ENCODE measurements around the gene PGR. TPM values are rescaled to one million over a fixed set of nuclear protein-coding genes. Genes with fewer than 3 reads are reported as not detected.
A peak's percentile ranks its signal among the peaks of the same experiment; 100 is the strongest.

Gene PGR
- total and polyA plus RNA-seq, 2 donors = 0.05 to 0.07 TPM

- no peak for DNase-seq (ENCODE audit: low read depth in 6 of 9, low spot score in 9 of 9)
- no peak overlapping the region for H3K4me3 ChIP-seq (ENCODE audit: low read length in 2 of 2)
- no peaks in the 10 kb centered on the region for H3K36me3 ChIP-seq (ENCODE audit: control insufficient read depth in 2 of 2, insufficient read depth in 2 of 2, low read length in 1 of 2)
- no peaks in the 10 kb centered on the region for H3K4me1 ChIP-seq (ENCODE audit: control insufficient read depth in 2 of 2, insufficient read depth in 2 of 2, low read length in 2 of 2)
- H3K9me3 ChIP-seq (ENCODE audit: control insufficient read depth in 2 of 2, insufficient read depth in 1 of 2, low read length in 1 of 2) = no peaks in the 10 kb centered on the region
- WGBS = 45% methylated on average over 1 of the region's 1 CpG
- no peaks in the 10 kb centered on the region for H3K27me3 ChIP-seq (ENCODE audit: control insufficient read depth in 2 of 2, insufficient read depth in 1 of 2, low read length in 1 of 2)
- H3K27ac ChIP-seq (ENCODE audit: low read depth in 1 of 2, low read length in 1 of 2) = no peak overlapping the region
These were observed 120.5 kb downstream of the PGR start for GRCh38 chr11:101008961-101009689.

GRCh38 chr11:101003468-101003867, 126.1 kb downstream of the PGR start:
- H3K27ac ChIP-seq (ENCODE audit: low read depth in 1 of 2, low read length in 1 of 2) = no peak overlapping the region
- no peak for DNase-seq (ENCODE audit: low read depth in 6 of 9, low spot score in 9 of 9)
- H3K36me3 ChIP-seq (ENCODE audit: control insufficient read depth in 2 of 2, insufficient read depth in 2 of 2, low read length in 1 of 2) = no peaks in the 10 kb centered on the region
- no peak overlapping the region for H3K4me3 ChIP-seq (ENCODE audit: low read length in 2 of 2)
- 90% methylated on average over 4 of the region's 4 CpGs for WGBS
- no peaks in the 10 kb centered on the region for H3K9me3 ChIP-seq (ENCODE audit: control insufficient read depth in 2 of 2, insufficient read depth in 1 of 2, low read length in 1 of 2)
- H3K27me3 ChIP-seq (ENCODE audit: control insufficient read depth in 2 of 2, insufficient read depth in 1 of 2, low read length in 1 of 2) = no peaks in the 10 kb centered on the region
- H3K4me1 ChIP-seq (ENCODE audit: control insufficient read depth in 2 of 2, insufficient read depth in 2 of 2, low read length in 2 of 2) = no peaks in the 10 kb centered on the region

- no peaks in the 10 kb centered on the region for H3K36me3 ChIP-seq (ENCODE audit: control insufficient read depth in 2 of 2, insufficient read depth in 2 of 2, low read length in 1 of 2)
- no peaks in the 10 kb centered on the region for H3K9me3 ChIP-seq (ENCODE audit: control insufficient read depth in 2 of 2, insufficient read depth in 1 of 2, low read length in 1 of 2)
- H3K4me1 ChIP-seq (ENCODE audit: control insufficient read depth in 2 of 2, insufficient read depth in 2 of 2, low read length in 2 of 2) = no peaks in the 10 kb centered on the region
- WGBS = 89% methylated on average over 1 of the region's 1 CpG
- H3K27me3 ChIP-seq (ENCODE audit: control insufficient read depth in 2 of 2, insufficient read depth in 1 of 2, low read length in 1 of 2) = no peaks in the 10 kb centered on the region
- DNase-seq (ENCODE audit: low read depth in 6 of 9, low spot score in 9 of 9) = no peak
- H3K27ac ChIP-seq (ENCODE audit: low read depth in 1 of 2, low read length in 1 of 2) = no peak overlapping the region
- H3K4me3 ChIP-seq (ENCODE audit: low read length in 2 of 2) = no peak overlapping the region
These were observed 129.9 kb downstream of the PGR start for GRCh38 chr11:100999756-101000155.

GRCh38 chr11:100994966-100995365, 134.6 kb downstream of the PGR start:
- Histone ChIP-seq H3K4me1 (ENCODE audit: control insufficient read depth in 2 of 2, insufficient read depth in 2 of 2, low read length in 2 of 2) (no peaks in the 10 kb centered on the region), H3K9me3 (ENCODE audit: control insufficient read depth in 2 of 2, insufficient read depth in 1 of 2, low read length in 1 of 2) (no peaks in the 10 kb centered on the region), H3K27ac (ENCODE audit: low read depth in 1 of 2, low read length in 1 of 2) (no peak overlapping the region), H3K4me3 (ENCODE audit: low read length in 2 of 2) (no peak overlapping the region), H3K27me3 (ENCODE audit: control insufficient read depth in 2 of 2, insufficient read depth in 1 of 2, low read length in 1 of 2) (no peaks in the 10 kb centered on the region), H3K36me3 (ENCODE audit: control insufficient read depth in 2 of 2, insufficient read depth in 2 of 2, low read length in 1 of 2) (no peaks in the 10 kb centered on the region)
- 95% methylated on average over 2 of the region's 2 CpGs for WGBS
- no peak for DNase-seq (ENCODE audit: low read depth in 6 of 9, low spot score in 9 of 9)

- Histone ChIP-seq H3K36me3 (ENCODE audit: control insufficient read depth in 2 of 2, insufficient read depth in 2 of 2, low read length in 1 of 2) (no peaks in the 10 kb centered on the region), H3K4me3 (ENCODE audit: low read length in 2 of 2) (no peak overlapping the region), H3K4me1 (ENCODE audit: control insufficient read depth in 2 of 2, insufficient read depth in 2 of 2, low read length in 2 of 2) (no peaks in the 10 kb centered on the region), H3K27ac (ENCODE audit: low read depth in 1 of 2, low read length in 1 of 2) (no peak overlapping the region), H3K9me3 (ENCODE audit: control insufficient read depth in 2 of 2, insufficient read depth in 1 of 2, low read length in 1 of 2) (no peaks in the 10 kb centered on the region), H3K27me3 (ENCODE audit: control insufficient read depth in 2 of 2, insufficient read depth in 1 of 2, low read length in 1 of 2) (no peaks in the 10 kb centered on the region)
- WGBS = 46% methylated on average over 2 of the region's 2 CpGs
- DNase-seq (ENCODE audit: low read depth in 6 of 9, low spot score in 9 of 9) = peak in 7 of 9 donors; percentile 9 to 77 (median 26)
These were observed 138.1 kb downstream of the PGR start for GRCh38 chr11:100991541-100991940.

- H3K27me3 ChIP-seq (ENCODE audit: control insufficient read depth in 2 of 2, insufficient read depth in 1 of 2, low read length in 1 of 2) = no peaks in the 10 kb centered on the region
- WGBS = 91% methylated on average over 1 of the region's 1 CpG
- H3K4me3 ChIP-seq (ENCODE audit: low read length in 2 of 2) = no peak overlapping the region
- no peak overlapping the region for H3K27ac ChIP-seq (ENCODE audit: low read depth in 1 of 2, low read length in 1 of 2)
- no peak for DNase-seq (ENCODE audit: low read depth in 6 of 9, low spot score in 9 of 9)
- no peaks in the 10 kb centered on the region for H3K9me3 ChIP-seq (ENCODE audit: control insufficient read depth in 2 of 2, insufficient read depth in 1 of 2, low read length in 1 of 2)
- no peaks in the 10 kb centered on the region for H3K4me1 ChIP-seq (ENCODE audit: control insufficient read depth in 2 of 2, insufficient read depth in 2 of 2, low read length in 2 of 2)
- H3K36me3 ChIP-seq (ENCODE audit: control insufficient read depth in 2 of 2, insufficient read depth in 2 of 2, low read length in 1 of 2) = no peaks in the 10 kb centered on the region
These were observed 138.7 kb downstream of the PGR start for GRCh38 chr11:100990931-100991330.

GRCh38 chr11:100984668-100985067, 144.9 kb downstream of the PGR start:
- DNase-seq (ENCODE audit: low read depth in 6 of 9, low spot score in 9 of 9) = peak in 6 of 9 donors; percentile 4 to 64 (median 18)
- Histone ChIP-seq H3K27me3 (ENCODE audit: control insufficient read depth in 2 of 2, insufficient read depth in 1 of 2, low read length in 1 of 2) (no peaks in the 10 kb centered on the region), H3K4me3 (ENCODE audit: low read length in 2 of 2) (no peak overlapping the region), H3K36me3 (ENCODE audit: control insufficient read depth in 2 of 2, insufficient read depth in 2 of 2, low read length in 1 of 2) (no peaks in the 10 kb centered on the region), H3K9me3 (ENCODE audit: control insufficient read depth in 2 of 2, insufficient read depth in 1 of 2, low read length in 1 of 2) (no peaks in the 10 kb centered on the region), H3K27ac (ENCODE audit: low read depth in 1 of 2, low read length in 1 of 2) (no peak overlapping the region), H3K4me1 (ENCODE audit: control insufficient read depth in 2 of 2, insufficient read depth in 2 of 2, low read length in 2 of 2) (no peaks in the 10 kb centered on the region)
- WGBS = 69% methylated on average over 3 of the region's 3 CpGs

- no peaks in the 10 kb centered on the region for H3K36me3 ChIP-seq (ENCODE audit: control insufficient read depth in 2 of 2, insufficient read depth in 2 of 2, low read length in 1 of 2)
These were observed 148.3 kb downstream of the PGR start for GRCh38 chr11:100981196-100981824.

GRCh38 chr11:100980156-100980555, 149.5 kb downstream of the PGR start:
- Histone ChIP-seq H3K4me1 (ENCODE audit: control insufficient read depth in 2 of 2, insufficient read depth in 2 of 2, low read length in 2 of 2) (no peaks in the 10 kb centered on the region), H3K9me3 (ENCODE audit: control insufficient read depth in 2 of 2, insufficient read depth in 1 of 2, low read length in 1 of 2) (no peaks in the 10 kb centered on the region), H3K27ac (ENCODE audit: low read depth in 1 of 2, low read length in 1 of 2) (no peak overlapping the region), H3K4me3 (ENCODE audit: low read length in 2 of 2) (no peak overlapping the region), H3K27me3 (ENCODE audit: control insufficient read depth in 2 of 2, insufficient read depth in 1 of 2, low read length in 1 of 2) (no peaks in the 10 kb centered on the region), H3K36me3 (ENCODE audit: control insufficient read depth in 2 of 2, insufficient read depth in 2 of 2, low read length in 1 of 2) (no peaks in the 10 kb centered on the region)
- 92% methylated on average over 3 of the region's 3 CpGs for WGBS
- DNase-seq (ENCODE audit: low read depth in 6 of 9, low spot score in 9 of 9) = no peak

More at GRCh38 chr11:100981196-100981824, 148.3 kb downstream of the PGR start:
- H3K27me3 ChIP-seq (ENCODE audit: control insufficient read depth in 2 of 2, insufficient read depth in 1 of 2, low read length in 1 of 2) = no peaks in the 10 kb centered on the region
- H3K9me3 ChIP-seq (ENCODE audit: control insufficient read depth in 2 of 2, insufficient read depth in 1 of 2, low read length in 1 of 2) = no peaks in the 10 kb centered on the region
- DNase-seq (ENCODE audit: low read depth in 6 of 9, low spot score in 9 of 9) = no peak
- no peaks in the 10 kb centered on the region for H3K4me1 ChIP-seq (ENCODE audit: control insufficient read depth in 2 of 2, insufficient read depth in 2 of 2, low read length in 2 of 2)
- 91% methylated on average over 1 of the region's 1 CpG for WGBS
- H3K4me3 ChIP-seq (ENCODE audit: low read length in 2 of 2) = no peak overlapping the region
- no peak overlapping the region for H3K27ac ChIP-seq (ENCODE audit: low read depth in 1 of 2, low read length in 1 of 2)

Measured in thymus (tissue), 11 donors.